CD4-positive, alpha-beta memory T cell (primary cell): ENCODE results near the gene CYB5B. TPM values are rescaled to one million over a fixed set of nuclear protein-coding genes. Genes with fewer than 3 reads are reported as not detected.
"Not testable (repeated sequence)": the region's sequence is repeated elsewhere in the genome, so short reads cannot be mapped to it uniquely, and the experiment has no call there.

Experiments
- CTCF ChIA-PET: fragments of 350-600 bp; sonication (Branson Sonifier 250); formaldehyde crosslinking; loops from one replicate; lab custom pipeline; 2021; ENCODE audit warnings: inconsistent platforms; ENCODE audit not compliant: partially characterized antibody; lab: Charles Lee
- POLR2A ChIA-PET: fragments of 350-600 bp; sonication (Branson Sonifier 250); formaldehyde crosslinking; loops from one replicate; lab custom pipeline; 2021; ENCODE audit not compliant: partially characterized antibody; lab: Charles Lee
- DNase-seq, 5 donors: peaks; one replicate each; pipeline versions ENCODE4 v3.0.0 to v3.0.0-alpha.2; 2020 to 2022; ENCODE audit warnings: mixed read lengths in 1 of 5
- H3K27ac ChIP-seq: one replicate; pipeline ENCODE4 v1.7.0; 2013; ENCODE audit warnings: low read depth, low read length
- H3K27me3 ChIP-seq: 2 replicates; pipeline ENCODE4 v1.7.0; 2013; ENCODE audit warnings: mild to moderate bottlenecking, low read length, moderate library complexity; ENCODE audit not compliant: insufficient read depth
- H3K36me3 ChIP-seq: 2 replicates; pipeline ENCODE4 v1.7.0; 2013; ENCODE audit warnings: mild to moderate bottlenecking, low read length, moderate library complexity; ENCODE audit not compliant: insufficient read depth
- H3K4me1 ChIP-seq: 2 replicates; pipeline ENCODE4 v1.7.0; 2013; ENCODE audit warnings: mild to moderate bottlenecking, low read length, moderate library complexity; ENCODE audit not compliant: insufficient read depth
- H3K4me3 ChIP-seq, 2 donors: one replicate each; pipeline ENCODE4 v1.7.0; 2013; ENCODE audit warnings: low read length in 2 of 2, mild to moderate bottlenecking in 1 of 2
- H3K9me3 ChIP-seq, 2 donors: one replicate each; pipeline ENCODE4 v1.7.0; 2013; ENCODE audit warnings: low read length in 2 of 2, control low read depth in 1 of 2; ENCODE audit not compliant: control insufficient read depth in 1 of 2
- H3K27ac Mint-ChIP-seq, 7 donors: one replicate each; pipeline ENCODE4 v1.8.0; 2020 to 2021; ENCODE audit warnings: mixed read lengths in 7 of 7, mild to moderate bottlenecking in 6 of 7, inconsistent platforms in 3 of 7, moderate library complexity in 3 of 7
- H3K27me3 Mint-ChIP-seq, 2 donors: one replicate each; pipeline ENCODE4 v1.8.0; 2020 to 2021; ENCODE audit warnings: mixed read lengths in 2 of 2
- H3K36me3 Mint-ChIP-seq, 2 donors: one replicate each; pipeline ENCODE4 v1.8.0; 2020 to 2021; ENCODE audit warnings: mixed read lengths in 2 of 2, inconsistent platforms in 1 of 2, mild to moderate bottlenecking in 1 of 2
- H3K4me1 Mint-ChIP-seq, 4 donors: one replicate each; pipeline ENCODE4 v1.8.0; 2020 to 2021; ENCODE audit warnings: mixed read lengths in 4 of 4, mild to moderate bottlenecking in 1 of 4
- H3K4me3 Mint-ChIP-seq, 8 donors: one replicate each; pipeline ENCODE4 v1.8.0; 2020 to 2021; ENCODE audit warnings: mixed read lengths in 8 of 8, mild to moderate bottlenecking in 7 of 8, moderate library complexity in 6 of 8, inconsistent platforms in 3 of 8
- H3K9me3 Mint-ChIP-seq, 8 donors: one replicate each; pipeline ENCODE4 v1.8.0; 2020 to 2021; ENCODE audit warnings: mixed read lengths in 8 of 8, mild to moderate bottlenecking in 5 of 8, inconsistent platforms in 3 of 8, moderate library complexity in 1 of 8
- intact Hi-C: fragments of 100-400 bp; cut with micrococcal nuclease; formaldehyde crosslinking; loops from one replicate; pipeline ENCODE4 v1.15.1; 2023
- polyA plus RNA-seq, 2 donors: library from polyadenylated mRNA; unstranded; fragments of 300-500 nt; fragmentation: Illumina TruSeq; gene quantifications; one replicate each; pipeline ENCODE4 v1.2.3, GENCODE V29; 2021
- total RNA-seq, 2 experiments: library from RNA; stranded (reverse); gene quantifications; one replicate each; pipeline ENCODE4 v1.2.3, GENCODE V29; 2021

The CYB5B gene
- total and polyA plus RNA-seq, 4 experiments from 2014 or later: 59.2 to 141 (median 89.9) TPM

DNA sequence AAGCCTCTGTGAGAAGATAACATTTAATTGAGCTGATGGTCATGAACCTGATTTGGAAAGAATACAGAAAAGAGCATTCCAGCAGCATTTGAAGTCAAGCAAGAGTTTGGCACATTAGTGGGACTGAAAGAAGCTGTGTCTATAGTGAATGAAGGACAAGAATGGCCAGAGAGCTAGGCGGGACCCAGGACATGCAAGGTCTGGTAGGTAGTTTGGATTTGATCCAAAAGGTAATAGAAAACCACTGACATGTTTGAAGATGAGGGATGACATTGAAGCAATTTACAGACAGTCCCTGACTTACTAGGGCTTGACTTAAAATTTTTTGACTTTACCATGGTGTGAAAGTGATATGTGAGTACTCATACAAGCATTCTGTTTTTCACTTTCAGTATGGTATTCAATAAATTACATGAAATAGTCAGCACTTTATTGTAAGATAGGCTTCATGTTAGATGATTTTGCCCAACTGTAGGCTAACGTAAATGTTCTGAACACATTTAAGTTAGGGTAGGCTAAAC lies 7.6 kb downstream of the CYB5B start:
- H3K27ac ChIP-seq: no peak overlapping the region
- ChIA-PET CTCF (no interaction called here), POLR2A (interaction anchor here (0.7 to 0.8 kb wide), 2 partner anchors 14 to 93 kb away, joined by 3 read pairs; no protein-coding TSS in a partner anchor)
- H3K4me3 ChIP-seq: no peak overlapping the region
- H3K27me3 Mint-ChIP-seq: no peaks in the 10 kb centered on the region
- no peak for DNase-seq
- peaks cover 30 to 63% (median 51%) of the 10 kb centered on the region in 4 donors for H3K4me1 Mint-ChIP-seq
- H3K36me3 Mint-ChIP-seq: peaks cover 46 to 53% of the 10 kb centered on the region in 2 donors
- H3K4me1 ChIP-seq: peaks cover 23% of the 10 kb centered on the region
- intact Hi-C loops: no loop called here
- H3K9me3 Mint-ChIP-seq: peaks cover 0 to 7% (median under 1%) of the 10 kb centered on the region in 8 donors
- no peaks in the 10 kb centered on the region for H3K27me3 ChIP-seq
- H3K4me3 Mint-ChIP-seq: no peak overlapping the region
- peaks cover 5% of the 10 kb centered on the region for H3K36me3 ChIP-seq
- no peaks in the 10 kb centered on the region for H3K9me3 ChIP-seq
- peak overlapping the region in 3 of 7 donors; percentile 32 to 84 (median 47) for H3K27ac Mint-ChIP-seq

DNA sequence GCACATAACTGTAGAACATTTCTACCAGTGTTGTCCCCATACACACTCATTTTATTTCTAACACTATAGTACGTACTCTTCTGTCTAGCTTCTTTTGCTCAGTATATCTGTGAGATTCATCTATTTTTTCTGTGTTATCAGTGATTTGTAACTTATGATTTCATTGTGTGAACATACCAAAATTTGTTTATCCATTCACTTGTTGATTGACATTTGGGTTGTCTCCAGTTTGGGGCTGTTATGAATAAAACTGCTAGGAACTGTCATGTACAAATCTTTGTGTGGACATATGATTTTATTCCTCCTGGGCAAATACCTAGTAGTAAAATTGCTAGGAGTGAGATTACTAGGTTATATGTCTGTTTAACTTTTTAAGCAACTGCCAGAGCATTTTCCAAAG lies 9.6 kb downstream of the CYB5B start:
- H3K27ac ChIP-seq: no peak overlapping the region

DNA sequence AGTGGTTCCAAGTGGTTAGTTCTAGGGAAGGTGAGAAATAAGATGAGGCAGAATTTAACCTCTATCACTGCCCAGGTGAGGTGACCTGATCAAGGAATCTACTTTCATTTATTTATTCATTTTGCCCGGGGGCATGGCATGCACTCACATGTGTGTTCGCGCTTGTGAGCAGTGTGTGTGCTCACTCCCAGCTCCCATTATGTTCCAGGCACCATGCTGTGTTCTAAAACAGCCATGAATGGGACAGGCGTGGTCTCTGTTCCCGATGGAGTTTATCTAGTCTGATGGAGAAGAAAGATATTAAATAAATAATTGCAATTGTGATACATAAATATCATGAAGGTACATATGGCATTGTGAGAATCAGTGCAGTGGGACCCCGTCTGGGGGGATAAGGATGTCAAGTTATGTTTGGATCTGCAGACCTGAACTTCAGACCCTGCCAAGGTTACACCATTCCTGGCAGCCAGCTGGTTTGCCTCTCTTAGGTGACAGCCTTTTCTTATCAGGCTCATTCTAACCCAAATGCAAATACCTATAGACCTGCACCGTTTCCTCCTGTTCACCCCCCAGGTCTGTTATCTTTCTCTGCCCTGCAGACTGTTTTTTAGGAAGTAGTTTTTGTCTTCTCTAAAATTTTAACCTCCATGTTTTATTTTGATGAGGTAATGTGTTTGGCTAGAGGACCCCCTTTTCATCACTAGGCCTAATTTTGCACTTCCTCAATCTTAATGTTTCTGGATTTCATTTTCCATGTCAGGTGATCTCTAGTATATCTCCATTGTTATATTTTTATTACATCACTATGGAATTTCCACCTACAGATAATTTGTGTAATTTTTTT lies 11.8 kb downstream of the CYB5B start:
- H3K4me1 ChIP-seq: peaks cover 38% of the 10 kb centered on the region
- H3K36me3 ChIP-seq: no peaks in the 10 kb centered on the region
- H3K36me3 Mint-ChIP-seq: peaks cover 23 to 35% of the 10 kb centered on the region in 2 donors
- H3K9me3 Mint-ChIP-seq: no peaks in the 10 kb centered on the region
- no peak overlapping the region for H3K4me3 Mint-ChIP-seq
- no peaks in the 10 kb centered on the region for H3K9me3 ChIP-seq
- DNase-seq: no peak
- no peaks in the 10 kb centered on the region for H3K27me3 ChIP-seq
- H3K27ac ChIP-seq: no peak overlapping the region
- ChIA-PET POLR2A (no interaction called here), CTCF (no interaction called here)
- intact Hi-C loops: no loop called here
- H3K4me1 Mint-ChIP-seq: peaks cover 38 to 74% (median 60%) of the 10 kb centered on the region in 4 donors
- peak overlapping the region in 6 of 7 donors; percentile 16 to 59 (median 44) for H3K27ac Mint-ChIP-seq
- no peaks in the 10 kb centered on the region for H3K27me3 Mint-ChIP-seq
- H3K4me3 ChIP-seq: no peak overlapping the region

More for the DNA sequence above, 9.6 kb downstream of the CYB5B start:
- Mint-ChIP-seq H3K27me3 (no peaks in the 10 kb centered on the region), H3K9me3 (peaks cover 0 to under 1% (median 0%) of the 10 kb centered on the region in 8 donors), H3K4me3 (no peak overlapping the region), H3K4me1 (peaks cover 34 to 72% (median 59%) of the 10 kb centered on the region in 4 donors), H3K36me3 (peaks cover 36 to 44% of the 10 kb centered on the region in 2 donors), H3K27ac (peak overlapping the region in 1 of 7 donors; percentile 77)
- intact Hi-C loops: no loop called here
- Histone ChIP-seq H3K4me1 (peaks cover 33% of the 10 kb centered on the region), H3K9me3 (no peaks in the 10 kb centered on the region), H3K4me3 (no peak overlapping the region), H3K27me3 (no peaks in the 10 kb centered on the region), H3K36me3 (no peaks in the 10 kb centered on the region)
- DNase-seq: no peak
- CTCF ChIA-PET: interaction anchor here (1.3 to 1.8 kb wide), 3 partner anchors 10 to 38 kb away, joined by 3 to 6 read pairs (median 3); no protein-coding TSS in a partner anchor
- POLR2A ChIA-PET: interaction anchor here (1.3 to 1.5 kb wide), 2 partner anchors 10 kb away, joined by 3 read pairs; partner anchors contain the start of gene CYB5B

- H3K27ac ChIP-seq: no peak overlapping the region
These were observed 12.5 kb downstream of the CYB5B start for GRCh38 chr16:69436896-69437295.

DNA sequence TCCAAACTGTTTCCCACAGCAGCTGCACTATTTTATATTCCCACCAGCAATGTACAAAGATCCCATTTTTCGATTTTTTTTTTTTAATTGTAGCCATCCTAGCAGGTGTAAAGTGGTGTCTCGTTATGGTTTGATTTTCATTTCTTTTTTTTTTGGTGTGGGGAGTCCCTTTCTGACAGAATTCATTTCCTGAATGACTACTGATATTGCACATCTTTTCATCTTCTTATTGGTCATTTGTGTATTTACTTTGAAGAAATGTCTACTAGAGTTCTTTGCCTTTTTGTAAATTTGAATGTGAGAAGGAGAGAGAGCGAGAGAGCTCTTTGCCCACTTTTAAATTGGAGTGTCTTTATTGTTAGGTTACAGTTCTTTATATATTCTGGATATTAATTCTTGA lies 14.0 kb downstream of the CYB5B start:
- no peaks in the 10 kb centered on the region for H3K9me3 Mint-ChIP-seq
- no peaks in the 10 kb centered on the region for H3K27me3 Mint-ChIP-seq
- Histone ChIP-seq H3K4me1 (peaks cover 41% of the 10 kb centered on the region), H3K4me3 (no peak overlapping the region), H3K27ac (no peak overlapping the region), H3K27me3 (no peaks in the 10 kb centered on the region), H3K9me3 (no peaks in the 10 kb centered on the region), H3K36me3 (no peaks in the 10 kb centered on the region)
- H3K36me3 Mint-ChIP-seq: peaks cover 18 to 28% of the 10 kb centered on the region in 2 donors
- peak overlapping the region; percentile 2 to 93 (median 33) for H3K27ac Mint-ChIP-seq
- POLR2A ChIA-PET: interaction anchor here (0.8 to 2.2 kb wide), 2 partner anchors 9 to 13 kb away, joined by 3 to 10 read pairs; partner anchors contain the start of gene CYB5B
- H3K4me1 Mint-ChIP-seq: peaks cover 36 to 75% (median 60%) of the 10 kb centered on the region in 4 donors
- DNase-seq: no peak
- intact Hi-C loops: no loop called here
- CTCF ChIA-PET: no interaction called here
- peak overlapping the region in 2 of 8 donors; percentile 5 to 21 for H3K4me3 Mint-ChIP-seq

More at GRCh38 chr16:69436896-69437295, 12.5 kb downstream of the CYB5B start:
- Histone ChIP-seq H3K4me1 (peaks cover 38% of the 10 kb centered on the region), H3K4me3 (no peak overlapping the region), H3K27me3 (no peaks in the 10 kb centered on the region), H3K36me3 (no peaks in the 10 kb centered on the region), H3K9me3 (no peaks in the 10 kb centered on the region)
- Mint-ChIP-seq H3K27ac (peak overlapping the region in 3 of 7 donors; percentile 20 to 59 (median 51)), H3K36me3 (peaks cover 23 to 34% of the 10 kb centered on the region in 2 donors), H3K9me3 (no peaks in the 10 kb centered on the region), H3K4me3 (no peak overlapping the region), H3K4me1 (peaks cover 39 to 76% (median 61%) of the 10 kb centered on the region in 4 donors), H3K27me3 (no peaks in the 10 kb centered on the region)
- ChIA-PET POLR2A (no interaction called here), CTCF (no interaction called here)
- DNase-seq: no peak
- intact Hi-C loops: no loop called here

DNA sequence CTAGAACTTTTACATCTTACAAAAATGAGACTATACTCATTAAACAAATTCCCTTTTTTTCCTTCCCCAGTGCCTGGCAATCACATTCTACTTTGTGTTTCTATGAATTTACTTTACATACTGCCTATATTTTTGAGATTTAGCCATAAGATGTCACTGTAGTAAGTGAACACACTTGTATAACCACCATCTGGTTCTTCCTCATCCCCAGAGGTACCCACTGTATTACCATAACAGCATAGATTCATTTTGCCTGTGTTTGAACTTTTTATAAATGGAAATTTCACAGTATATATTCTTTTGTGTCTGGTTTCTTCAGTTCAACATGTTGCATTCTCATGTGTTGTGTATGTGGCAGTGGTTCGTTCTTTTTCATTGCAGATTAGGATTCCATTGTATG lies 15.8 kb downstream of the CYB5B start:
- H3K9me3 ChIP-seq: no peaks in the 10 kb centered on the region
- no peak overlapping the region for H3K27ac ChIP-seq
- peaks cover 14 to 26% of the 10 kb centered on the region in 2 donors for H3K36me3 Mint-ChIP-seq
- DNase-seq: no peak
- H3K27me3 ChIP-seq: no peaks in the 10 kb centered on the region
- no peaks in the 10 kb centered on the region for H3K9me3 Mint-ChIP-seq
- H3K36me3 ChIP-seq: no peaks in the 10 kb centered on the region
- H3K27ac Mint-ChIP-seq: peak overlapping the region in 6 of 7 donors; percentile 2 to 92 (median 38)
- ChIA-PET POLR2A (no interaction called here), CTCF (interaction anchor here (1.3 kb wide), 1 partner anchor 13 kb away, joined by 3 read pairs; no protein-coding TSS in a partner anchor)
- H3K27me3 Mint-ChIP-seq: no peaks in the 10 kb centered on the region
- peaks cover 47% of the 10 kb centered on the region for H3K4me1 ChIP-seq
- no peak overlapping the region for H3K4me3 Mint-ChIP-seq
- H3K4me3 ChIP-seq: no peak overlapping the region
- peaks cover 43 to 74% (median 63%) of the 10 kb centered on the region in 4 donors for H3K4me1 Mint-ChIP-seq
- intact Hi-C loops: no loop called here

GRCh38 chr16:69441030-69441429 lies 16.6 kb downstream of the CYB5B start:
- Mint-ChIP-seq H3K4me3 (peak overlapping the region in 1 of 8 donors; percentile 16), H3K36me3 (peaks cover 11 to 23% of the 10 kb centered on the region in 2 donors), H3K27ac (peak overlapping the region in 3 of 7 donors; percentile 6 to 92 (median 49)), H3K4me1 (peaks cover 43 to 70% (median 58%) of the 10 kb centered on the region in 4 donors)
- intact Hi-C loops, H3K9me3 ChIP-seq, H3K9me3 Mint-ChIP-seq, DNase-seq, POLR2A ChIA-PET, H3K27ac ChIP-seq, H3K27me3 Mint-ChIP-seq, H3K27me3 ChIP-seq, H3K4me3 ChIP-seq, H3K36me3 ChIP-seq: not testable (repeated sequence)
- H3K4me1 ChIP-seq: peaks cover 46% of the 10 kb centered on the region
- CTCF ChIA-PET: interaction anchor here (0.7 kb wide), 1 partner anchor 163 kb away, joined by 3 read pairs; no protein-coding TSS in a partner anchor
